Peyer's patch (tissue), 4 donors: ENCODE results near the gene ST8SIA3.

Experiments used
- CTCF ChIP-seq, 6 experiments: fragments of 450-650 bp in 4 of 6; fragments of 200-600 bp in 2 of 6; sonication (generic) in 1 of 6; IDR thresholded peaks; one replicate each; pipeline ENCODE4 v1.5.1; 2017 to 2019; ENCODE audit warnings: antibody characterized with exemption in 6 of 6, mild to moderate bottlenecking in 3 of 6, moderate library complexity in 1 of 6
- POLR2A ChIP-seq, 2 donors: fragments of 450-650 bp; IDR thresholded peaks; one replicate each; pipeline ENCODE4 v1.5.1; 2017; ENCODE audit warnings: antibody characterized with exemption in 2 of 2, mild to moderate bottlenecking in 2 of 2, moderate library complexity in 2 of 2

- TF ChIP-seq CTCF (IDR thresholded peaks at IDR 0.05) (no peak), POLR2A (IDR thresholded peaks at IDR 0.05) (no peak)
Observed at GRCh38 chr18:57347784-57348183, 4.6 kb upstream of the ST8SIA3 start.
